Esophagus (tissue), 2 donors: Measurements from ENCODE around the gene TMEM239. TPM values are rescaled to one million over a fixed set of nuclear protein-coding genes. Genes with fewer than 3 reads are reported as not detected.
A peak's percentile ranks its signal among the peaks of the same experiment; 100 is the strongest.

Source experiments
- H3K27ac ChIP-seq, 2 donors: one replicate each; pipeline ENCODE4 v1.5.1; 2013; ENCODE audit warnings: low read depth in 2 of 2, mild to moderate bottlenecking in 2 of 2, inconsistent platforms in 1 of 2, low read length in 1 of 2, moderate library complexity in 1 of 2
- H3K27me3 ChIP-seq, 2 donors: one replicate each; pipeline ENCODE4 v1.6.1; 2013; ENCODE audit warnings: low read length in 2 of 2, control low read depth in 1 of 2, mild to moderate bottlenecking in 1 of 2; ENCODE audit not compliant: insufficient read depth in 2 of 2, control insufficient read depth in 1 of 2
- H3K36me3 ChIP-seq, 2 donors: one replicate each; pipeline ENCODE4 v1.6.1; 2013; ENCODE audit warnings: low read length in 1 of 2; ENCODE audit not compliant: control insufficient read depth in 2 of 2, insufficient read depth in 2 of 2
- H3K4me1 ChIP-seq, 2 donors: one replicate each; pipeline ENCODE4 v1.6.1; 2013; ENCODE audit warnings: low read length in 1 of 2; ENCODE audit not compliant: control insufficient read depth in 2 of 2, insufficient read depth in 2 of 2
- H3K4me3 ChIP-seq, 2 donors: one replicate each; pipeline ENCODE4 v1.5.1; 2013; ENCODE audit warnings: low read length in 2 of 2, mild to moderate bottlenecking in 2 of 2, low read depth in 1 of 2, moderate library complexity in 1 of 2
- H3K9me3 ChIP-seq, 2 donors: one replicate each; pipeline ENCODE4 v1.6.1; 2013; ENCODE audit warnings: mild to moderate bottlenecking in 2 of 2, low read depth in 1 of 2, low read length in 1 of 2, moderate library complexity in 1 of 2; ENCODE audit not compliant: control insufficient read depth in 2 of 2, insufficient read depth in 1 of 2
- WGBS, 2 donors: extraction: QIAGEN DNeasy Blood & Tissue Kit; methylation state at CpG; one replicate each; pipeline ENCODE4 v1.1.7; 2013; 5-methylcytosine and 5-hydroxymethylcytosine counted together
- polyA plus RNA-seq, 2 donors: library from polyadenylated mRNA; stranded (reverse); fragments of 200-250 nt; gene quantifications; one replicate each; pipeline ENCODE4 v1.2.3, GENCODE V29; 2013
- donor health status: healthy with polysubstance abuse.
- donor health status: Bipolar disorder and iron deficiency.

TMEM239 gene
- polyA plus RNA-seq, 2 donors = not detected

GRCh38 chr20:2840138-2840966, 24.2 kb downstream of the TMEM239 start, which contains the start of the genes PCED1A and VPS16:
PCED1A (minus strand) TSS chr20:2840655; CDS start chr20:2839912, 743 bp downstream.
VPS16 (plus strand) TSS chr20:2840745; CDS start chr20:2840775, 30 bp downstream.
- 3 to 4% methylated on average over 86 to 98 of the region's 98 CpGs for WGBS, 2 donors
- H3K36me3 ChIP-seq = peaks cover 0 to 6% of the 10 kb centered on the region in 2 donors
- H3K27ac ChIP-seq = peak within 1 kb of the TSS; percentile 89 to 92
- peaks cover 0 to 5% of the 10 kb centered on the region in 2 donors for H3K4me1 ChIP-seq
- H3K4me3 ChIP-seq = peak within 1 kb of the TSS; percentile 85 to 88
- no peaks in the 10 kb centered on the region for H3K27me3 ChIP-seq
- no peaks in the 10 kb centered on the region for H3K9me3 ChIP-seq

DNA sequence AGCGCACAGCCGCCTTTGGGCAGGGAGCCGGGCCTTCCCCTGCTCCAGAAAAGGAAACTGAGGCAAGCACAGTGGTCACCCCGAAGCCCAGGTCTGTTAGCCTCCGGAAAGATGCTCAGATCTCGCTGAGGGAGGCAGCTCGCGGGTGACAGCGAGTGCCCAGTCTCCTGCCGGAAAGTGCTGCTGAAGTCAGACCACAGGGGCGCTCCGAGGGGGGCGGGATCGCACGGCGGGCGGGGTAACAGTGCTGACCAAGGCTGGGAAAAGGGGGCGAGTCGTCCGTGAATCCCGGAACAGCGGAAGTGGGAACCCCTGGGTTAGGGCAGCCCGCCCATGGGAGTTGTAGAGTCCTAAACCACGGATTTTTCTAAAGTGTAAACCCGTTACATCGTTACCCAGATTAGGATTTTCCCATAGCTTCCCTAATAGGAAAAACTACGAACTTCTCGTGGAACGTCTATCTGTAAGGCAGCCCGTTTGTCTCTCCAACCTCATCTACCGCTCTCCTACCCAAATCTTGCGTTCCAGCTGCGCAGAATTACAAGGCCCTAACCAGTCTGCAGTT, 24.9 kb downstream of the TMEM239 start:
- WGBS, 2 donors = 6 to 7% methylated on average over 33 of the region's 33 CpGs
- H3K9me3 ChIP-seq = no peaks in the 10 kb centered on the region
- peaks cover 0 to 5% of the 10 kb centered on the region in 2 donors for H3K4me1 ChIP-seq
- peak overlapping the region; percentile 85 to 88 for H3K4me3 ChIP-seq
- H3K27ac ChIP-seq = peak overlapping the region; percentile 89 to 92
- no peaks in the 10 kb centered on the region for H3K27me3 ChIP-seq
- H3K36me3 ChIP-seq = peaks cover 0 to 2% of the 10 kb centered on the region in 2 donors

GRCh38 chr20:2845607-2846006, 29.4 kb downstream of the TMEM239 start:
- no peaks in the 10 kb centered on the region for H3K9me3 ChIP-seq
- no peak overlapping the region for H3K27ac ChIP-seq
- no peaks in the 10 kb centered on the region for H3K36me3 ChIP-seq
- H3K27me3 ChIP-seq = no peaks in the 10 kb centered on the region
- H3K4me1 ChIP-seq = no peaks in the 10 kb centered on the region
- no peak overlapping the region for H3K4me3 ChIP-seq
- WGBS, 2 donors = 84 to 87% methylated on average over 2 of the region's 2 CpGs

DNA sequence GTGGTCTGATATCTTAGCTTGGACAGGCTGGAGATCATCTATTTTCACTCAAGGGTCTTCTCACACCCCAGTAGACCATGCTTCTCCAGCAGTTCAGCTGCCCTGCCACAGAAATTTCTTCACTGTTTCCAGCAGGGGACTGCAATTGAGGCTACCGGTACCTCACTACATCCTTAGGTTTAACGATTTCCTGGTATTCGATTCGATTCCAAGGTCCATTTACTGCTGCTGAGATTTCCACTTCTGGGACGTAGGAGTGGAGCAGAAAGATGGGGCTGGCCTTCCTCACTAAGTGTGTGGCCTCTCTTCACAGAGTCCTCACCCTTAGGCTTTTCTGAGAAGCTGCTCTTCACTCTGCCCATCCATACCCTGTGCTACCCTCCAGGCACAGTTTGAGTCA, 30.5 kb downstream of the TMEM239 start:
- WGBS, 2 donors = 86 to 88% methylated on average over 5 of the region's 5 CpGs
- Histone ChIP-seq H3K36me3 (no peaks in the 10 kb centered on the region), H3K27me3 (no peaks in the 10 kb centered on the region), H3K27ac (no peak overlapping the region), H3K9me3 (no peaks in the 10 kb centered on the region), H3K4me1 (peaks cover 0 to 2% of the 10 kb centered on the region in 2 donors), H3K4me3 (no peak overlapping the region)

GRCh38 chr20:2847802-2848201, 31.6 kb downstream of the TMEM239 start:
- H3K36me3 ChIP-seq = no peaks in the 10 kb centered on the region
- H3K4me3 ChIP-seq = no peak overlapping the region
- peaks cover 2 to 3% of the 10 kb centered on the region in 2 donors for H3K4me1 ChIP-seq
- H3K9me3 ChIP-seq = no peaks in the 10 kb centered on the region
- no peaks in the 10 kb centered on the region for H3K27me3 ChIP-seq
- H3K27ac ChIP-seq = no peak overlapping the region
- 94 to 95% methylated on average over 4 of the region's 4 CpGs for WGBS, 2 donors

DNA sequence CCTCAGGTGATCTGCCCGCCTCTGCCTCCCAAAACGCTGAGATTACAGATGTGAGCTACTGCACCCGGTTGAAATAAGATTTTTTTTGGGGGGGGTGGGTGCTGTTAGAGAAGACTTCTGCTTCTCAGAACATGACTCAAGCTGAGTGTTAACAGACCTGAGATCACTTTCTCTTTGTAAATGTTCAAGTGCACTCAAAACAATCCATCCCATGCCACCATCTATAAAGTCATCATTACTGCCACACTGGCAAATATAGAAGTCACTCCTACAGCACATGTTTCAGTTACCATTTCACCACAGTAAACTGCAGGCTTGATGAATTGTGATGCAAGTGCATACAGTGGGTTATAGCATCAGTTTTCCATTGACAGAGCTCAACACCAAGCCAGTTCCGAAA, 33.4 kb downstream of the TMEM239 start:
- no peak overlapping the region for H3K4me3 ChIP-seq
- no peaks in the 10 kb centered on the region for H3K9me3 ChIP-seq
- H3K27ac ChIP-seq = no peak overlapping the region
- H3K4me1 ChIP-seq = peaks cover 2 to 3% of the 10 kb centered on the region in 2 donors
- no peaks in the 10 kb centered on the region for H3K36me3 ChIP-seq
- no peaks in the 10 kb centered on the region for H3K27me3 ChIP-seq
- 78 to 82% methylated on average over 4 of the region's 4 CpGs for WGBS, 2 donors

- Histone ChIP-seq H3K9me3 (no peaks in the 10 kb centered on the region), H3K27me3 (no peaks in the 10 kb centered on the region), H3K36me3 (no peaks in the 10 kb centered on the region), H3K4me3 (no peak overlapping the region), H3K4me1 (peaks cover 2 to 3% of the 10 kb centered on the region in 2 donors), H3K27ac (no peak overlapping the region)
- WGBS, 2 donors = 89 to 90% methylated on average over 10 of the region's 10 CpGs
Observed at GRCh38 chr20:2851086-2851485, 34.9 kb downstream of the TMEM239 start.

DNA sequence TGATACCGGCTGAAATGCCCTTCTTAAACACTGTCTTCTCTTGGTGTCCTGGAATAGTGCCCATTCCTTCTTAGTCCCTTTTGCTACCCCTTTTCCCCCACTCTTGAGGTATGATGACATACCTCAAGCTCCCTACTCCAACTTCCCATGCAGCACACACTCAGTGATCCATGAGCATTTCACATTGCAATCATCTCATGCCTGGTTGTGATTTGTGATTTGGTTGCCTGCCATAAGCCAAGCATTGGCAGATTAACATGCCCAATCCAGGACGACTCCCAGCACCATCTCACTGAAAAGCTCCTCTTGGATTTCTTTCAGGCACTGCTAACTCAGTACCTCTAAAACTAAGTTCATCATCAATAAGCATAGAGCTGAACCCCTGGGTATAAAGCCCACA, 42.4 kb downstream of the TMEM239 start:
- Histone ChIP-seq H3K27ac (no peak overlapping the region), H3K27me3 (no peaks in the 10 kb centered on the region)

GRCh38 chr20:2859330-2860121, 43.4 kb downstream of the TMEM239 start:
- H3K4me3 ChIP-seq = no peak overlapping the region
- H3K4me1 ChIP-seq = no peaks in the 10 kb centered on the region
- H3K27ac ChIP-seq = no peak overlapping the region
- H3K27me3 ChIP-seq = no peaks in the 10 kb centered on the region
- peaks cover 5 to 34% of the 10 kb centered on the region in 2 donors for H3K36me3 ChIP-seq
- no peaks in the 10 kb centered on the region for H3K9me3 ChIP-seq
- 86 to 94% methylated on average over 4 of the region's 4 CpGs for WGBS, 2 donors

More for the DNA sequence above, 42.4 kb downstream of the TMEM239 start:
- 86 to 89% methylated on average over 2 of the region's 2 CpGs for WGBS, 2 donors
- peaks cover 5 to 26% of the 10 kb centered on the region in 2 donors for H3K36me3 ChIP-seq
- no peaks in the 10 kb centered on the region for H3K4me1 ChIP-seq
- no peaks in the 10 kb centered on the region for H3K9me3 ChIP-seq
- no peak overlapping the region for H3K4me3 ChIP-seq
